NCI-H2196 treated with DMSO at 0.1 percent for 48 hours (cell line): ENCODE measurements around the gene EEF1A2.

Experiments used
- DNase-seq: peaks from one replicate; lab custom pipeline; 2025; ENCODE audit not compliant: unreplicated experiment; lab: John Stamatoyannopoulos, UW

Gene EEF1A2

GRCh38 chr20:63471981-63472831 is 26.7 kb downstream of the EEF1A2 start, which contains the start of gene KCNQ2:
Gene KCNQ2, minus strand, starts transcription at chr20:63472655. Its CDS starts 192 bp downstream, at chr20:63472463.
- no peak for DNase-seq

GRCh38 chr20:63471717-63471980 is 27.2 kb downstream of the EEF1A2 start:
- no peak for DNase-seq

GRCh38 chr20:63471002-63471716 is 27.7 kb downstream of the EEF1A2 start:
- DNase-seq = no peak

- no peak for DNase-seq
Measured at GRCh38 chr20:63470410-63470809, 28.5 kb downstream of the EEF1A2 start.

- DNase-seq = no peak
Measured at GRCh38 chr20:63469713-63470101, 29.2 kb downstream of the EEF1A2 start.

GRCh38 chr20:63469019-63469712 is 29.7 kb downstream of the EEF1A2 start:
- no peak for DNase-seq

- DNase-seq = no peak
Measured at GRCh38 chr20:63468421-63468820, 30.5 kb downstream of the EEF1A2 start.

GRCh38 chr20:63467294-63468083 is 31.4 kb downstream of the EEF1A2 start:
- DNase-seq = no peak

GRCh38 chr20:63466861-63467260 is 32.0 kb downstream of the EEF1A2 start:
- no peak for DNase-seq

- DNase-seq = no peak
Measured at GRCh38 chr20:63466250-63466825, 32.5 kb downstream of the EEF1A2 start.

- DNase-seq = no peak
Measured at GRCh38 chr20:63465380-63466249, 33.3 kb downstream of the EEF1A2 start.

GRCh38 chr20:63464289-63464635 is 34.6 kb downstream of the EEF1A2 start:
- DNase-seq = no peak

GRCh38 chr20:63463400-63464288 is 35.2 kb downstream of the EEF1A2 start:
- DNase-seq = no peak

GRCh38 chr20:63462244-63462643 is 36.6 kb downstream of the EEF1A2 start:
- no peak for DNase-seq

GRCh38 chr20:63461104-63461763 is 37.6 kb downstream of the EEF1A2 start:
- DNase-seq = no peak

GRCh38 chr20:63459070-63459380 is 39.9 kb downstream of the EEF1A2 start:
- DNase-seq = no peak

GRCh38 chr20:63458170-63459069 is 40.5 kb downstream of the EEF1A2 start:
- no peak for DNase-seq

GRCh38 chr20:63457737-63458136 is 41.1 kb downstream of the EEF1A2 start:
- DNase-seq = no peak
